Activated CD8-positive, alpha-beta memory T cell treated with anti-CD3 and anti-CD28 coated beads for 36 hours (primary cell): ENCODE data around the gene PSEN2. TPM values are rescaled to one million over a fixed set of nuclear protein-coding genes. Genes with fewer than 3 reads are reported as not detected.
"Not testable (repeated sequence)": the region's sequence is repeated elsewhere in the genome, so short reads cannot be mapped to it uniquely, and the experiment has no call there.

ENCODE experiments used
- CTCF ChIA-PET: fragments of 350-600 bp; sonication (Branson Sonifier 250); formaldehyde crosslinking; loops from one replicate; lab custom pipeline; 2021; ENCODE audit warnings: antibody characterized with exemption; lab: Charles Lee
- POLR2A ChIA-PET: fragments of 350-600 bp; sonication (Branson Sonifier 250); formaldehyde crosslinking; loops from one replicate; lab custom pipeline; 2021; ENCODE audit warnings: antibody characterized with exemption; lab: Charles Lee
- total RNA-seq, 2 experiments: library from RNA; stranded (reverse); gene quantifications; one replicate each; pipeline ENCODE4 v1.2.3, GENCODE V29; 2021

PSEN2 gene
- total RNA-seq, 2 experiments from 2014 or later = 7.2 to 7.7 TPM

DNA sequence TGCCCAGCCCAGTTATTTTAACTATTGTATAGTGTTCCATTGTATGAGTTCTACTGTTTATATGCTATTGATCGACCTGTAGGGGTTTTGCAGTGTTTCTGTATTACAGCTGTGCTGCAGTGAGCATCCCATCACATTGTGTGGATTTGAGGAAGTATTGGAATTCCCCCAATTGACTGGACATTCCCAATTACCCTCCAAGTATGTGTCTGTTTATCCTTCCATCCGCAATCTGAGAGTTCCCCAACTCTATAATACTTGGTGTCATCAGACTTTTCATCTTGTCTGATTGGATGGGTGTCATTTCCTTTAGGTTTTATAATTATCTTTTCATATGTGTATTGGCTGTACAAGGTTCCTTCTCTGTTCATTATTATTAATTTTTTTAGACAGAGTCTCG lies 27.8 kb downstream of the PSEN2 start:
- ChIA-PET POLR2A (no interaction called here), CTCF (no interaction called here)

DNA sequence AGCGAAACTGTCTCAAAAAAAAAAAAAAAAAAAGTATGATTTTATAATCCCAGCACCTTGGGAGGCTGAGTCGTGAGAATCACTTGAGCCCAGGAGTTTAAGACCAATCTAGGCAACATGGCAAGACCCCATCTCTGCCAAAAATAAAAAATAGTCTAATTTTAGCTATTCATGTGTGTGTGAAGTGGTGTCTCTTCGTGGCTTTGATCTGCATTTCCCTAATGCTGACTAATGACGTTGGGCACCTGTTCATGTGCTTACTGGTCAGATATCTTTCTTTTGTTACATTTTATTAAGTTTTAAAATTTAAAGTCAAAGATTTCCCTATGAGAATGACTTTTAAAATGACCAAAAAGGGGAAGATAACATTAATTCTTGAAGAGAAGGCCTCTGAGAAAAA lies 31.0 kb downstream of the PSEN2 start:
- CTCF ChIA-PET = no interaction called here

DNA sequence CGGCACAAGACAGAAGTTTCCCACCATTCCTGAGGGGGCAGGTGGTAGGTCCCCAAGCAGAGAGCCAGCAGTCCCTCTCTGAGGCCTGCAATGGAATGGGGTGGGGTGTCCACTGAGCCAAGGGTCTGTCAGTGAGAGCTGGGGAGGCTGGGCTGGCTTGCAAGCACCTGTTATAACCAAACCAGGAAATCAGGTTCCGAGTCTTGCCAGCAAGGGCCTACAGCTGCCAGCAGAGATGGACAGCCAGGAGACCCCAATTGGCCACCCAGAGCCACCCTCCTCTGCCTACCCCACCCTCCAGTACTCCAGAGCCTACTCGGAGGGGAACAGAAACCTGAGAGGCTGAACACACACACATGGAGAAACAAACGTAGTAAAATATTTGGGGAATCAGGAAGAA lies 32.2 kb downstream of the PSEN2 start:
- POLR2A ChIA-PET = no interaction called here
- CTCF ChIA-PET = no interaction called here

More for the DNA sequence above, 31.0 kb downstream of the PSEN2 start:
- POLR2A ChIA-PET = no interaction called here

DNA sequence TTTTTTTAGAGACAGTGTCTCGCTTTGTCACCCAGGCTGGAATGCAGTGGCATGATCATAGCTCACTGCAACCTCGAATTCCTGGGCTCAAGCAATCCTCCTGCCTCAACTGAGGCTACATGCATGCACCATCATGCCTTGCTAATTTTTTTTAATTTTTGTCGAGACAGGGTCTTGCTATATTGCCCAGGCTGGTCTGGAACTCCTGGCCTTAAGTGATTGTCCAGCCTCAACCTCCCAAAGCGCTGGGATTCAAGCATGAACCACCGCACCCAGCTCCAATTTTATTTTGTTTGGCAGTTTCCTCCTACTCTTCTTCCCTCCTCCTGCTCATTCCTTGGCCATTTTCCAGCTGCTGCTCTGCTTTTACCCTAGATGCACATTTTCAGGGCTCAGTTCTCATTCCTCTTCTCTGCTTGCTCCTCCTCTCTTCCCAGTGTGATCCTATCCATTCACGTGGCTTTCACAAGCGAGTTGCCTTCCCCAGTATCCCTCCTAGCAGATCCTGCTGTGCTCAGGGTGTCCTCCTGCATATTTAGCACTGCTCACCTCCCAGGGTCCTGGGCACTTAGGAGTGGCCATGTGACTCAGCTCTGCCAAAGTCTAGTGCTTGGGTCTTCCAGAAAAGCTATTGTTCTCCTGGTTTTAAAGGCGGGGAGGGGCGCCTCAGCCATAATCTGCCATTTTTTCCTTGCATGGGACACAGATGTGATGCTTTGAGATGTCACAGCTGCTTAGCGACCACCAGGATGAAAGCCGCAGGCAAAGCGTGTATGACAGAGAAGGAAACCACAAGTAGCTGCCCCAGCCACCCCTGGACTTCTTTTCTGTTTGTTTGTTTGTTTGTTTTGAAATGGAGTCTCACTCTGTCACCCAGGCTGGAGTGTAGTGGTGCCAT lies 33.7 kb downstream of the PSEN2 start:
- POLR2A ChIA-PET = no interaction called here
- CTCF ChIA-PET = no interaction called here

DNA sequence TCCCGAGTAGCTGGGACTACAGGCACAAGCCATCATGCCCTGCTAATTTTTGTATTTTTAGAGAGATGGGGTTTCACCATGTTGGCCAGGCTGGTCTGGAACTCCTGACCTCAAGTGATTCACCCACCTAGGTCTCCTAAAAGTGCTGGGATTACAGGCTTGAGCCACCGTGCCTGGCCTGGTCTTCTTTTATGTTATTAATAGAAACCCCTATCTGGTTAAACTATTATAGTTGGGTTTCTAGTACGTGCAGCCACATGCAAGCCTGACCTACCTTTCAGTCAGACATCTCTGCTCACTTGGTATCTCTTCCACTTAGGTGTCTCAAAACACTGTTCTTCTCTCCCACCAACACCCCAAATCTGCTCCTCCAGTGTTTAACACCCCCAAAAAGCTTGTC lies 34.4 kb downstream of the PSEN2 start:
- POLR2A ChIA-PET = no interaction called here
- CTCF ChIA-PET = no interaction called here

DNA sequence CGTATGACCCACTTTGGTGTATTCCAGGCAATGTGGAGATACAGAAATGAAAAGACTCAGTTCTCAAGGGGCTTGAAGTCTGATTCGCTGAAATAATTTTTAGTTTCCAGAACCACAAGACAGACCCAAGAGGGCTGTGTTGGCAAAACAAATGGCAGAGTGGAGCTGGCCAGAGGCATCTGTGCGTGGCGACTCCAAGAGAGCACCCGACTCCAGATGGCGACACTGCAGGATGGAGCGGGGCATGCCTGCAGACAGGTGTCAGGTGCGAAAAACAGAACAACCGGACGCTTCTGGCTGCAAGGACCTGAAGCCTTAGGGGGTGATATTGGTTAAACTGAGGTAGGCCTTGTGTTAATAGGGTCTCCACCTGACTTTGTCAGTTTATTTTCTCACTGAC lies 38.0 kb downstream of the PSEN2 start:
- ChIA-PET CTCF (interaction anchor here (0.6 kb wide), 1 partner anchor 282 kb away, joined by 3 read pairs; no protein-coding TSS in a partner anchor), POLR2A (no interaction called here)

DNA sequence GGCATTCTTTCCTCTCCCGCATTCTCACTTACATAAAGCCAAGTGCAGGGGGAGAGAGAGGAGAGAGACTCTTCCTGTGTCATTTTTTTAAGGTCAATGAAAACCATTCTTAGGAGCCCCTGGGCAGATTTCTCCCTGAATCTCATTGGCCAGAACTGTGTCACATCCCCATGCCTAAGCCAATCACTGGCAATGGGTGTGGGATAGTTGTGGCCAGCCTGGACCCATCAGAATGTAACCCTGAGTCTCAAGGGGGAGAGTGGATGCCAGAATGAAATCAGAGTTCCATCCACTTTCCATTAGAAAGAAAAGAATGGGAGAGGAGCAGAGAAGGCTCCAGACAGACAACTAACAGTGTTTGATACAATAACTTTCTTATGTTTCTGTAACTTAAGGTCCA lies 38.5 kb downstream of the PSEN2 start:
- ChIA-PET CTCF (no interaction called here), POLR2A (no interaction called here)

DNA sequence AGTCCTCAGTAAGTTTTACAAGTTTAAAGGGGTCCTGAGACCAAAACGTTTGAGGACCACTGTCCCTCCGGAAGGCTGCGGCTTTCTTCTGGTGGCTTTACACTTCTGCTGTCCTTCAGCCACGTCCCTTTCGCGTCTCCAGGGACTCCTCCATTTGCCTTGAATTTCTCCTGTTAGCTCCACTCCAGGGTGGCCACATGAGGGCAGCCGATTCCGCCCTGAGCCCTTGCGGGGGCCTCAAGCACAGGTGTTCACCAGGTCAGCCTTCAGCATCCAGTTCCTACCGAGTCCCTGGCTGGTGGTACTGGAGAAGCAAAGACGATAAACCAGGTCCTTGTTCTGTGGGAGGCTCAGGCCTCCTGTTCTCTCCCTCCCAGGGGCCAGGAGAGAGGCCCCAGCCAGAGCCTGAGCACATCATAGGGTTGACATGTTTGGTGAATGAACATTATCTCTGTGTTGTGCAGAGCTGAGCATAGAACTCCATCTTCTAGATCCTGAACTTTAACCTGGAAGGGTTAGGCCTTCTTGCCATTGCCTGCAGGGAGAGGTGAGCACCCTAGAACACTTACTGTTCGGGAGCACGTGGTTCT lies 42.3 kb downstream of the PSEN2 start:
- CTCF ChIA-PET = no interaction called here
- POLR2A ChIA-PET = no interaction called here

DNA sequence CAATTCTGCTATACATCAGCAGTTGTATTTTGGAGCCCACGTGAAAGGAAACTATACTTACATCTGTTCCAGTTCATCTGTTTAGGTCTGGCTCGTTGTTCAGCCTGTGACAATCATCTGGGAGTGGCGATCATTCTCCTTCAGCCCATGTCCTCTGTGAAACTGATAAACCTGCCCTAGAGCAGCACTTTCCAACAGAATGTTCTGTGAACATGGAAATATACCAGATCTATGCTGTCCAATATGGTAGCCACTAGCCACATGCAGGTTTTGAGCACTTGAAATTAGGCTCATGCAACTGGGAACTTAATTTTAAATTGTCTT lies 45.2 kb downstream of the PSEN2 start:
- POLR2A ChIA-PET = no interaction called here
- CTCF ChIA-PET = no interaction called here

DNA sequence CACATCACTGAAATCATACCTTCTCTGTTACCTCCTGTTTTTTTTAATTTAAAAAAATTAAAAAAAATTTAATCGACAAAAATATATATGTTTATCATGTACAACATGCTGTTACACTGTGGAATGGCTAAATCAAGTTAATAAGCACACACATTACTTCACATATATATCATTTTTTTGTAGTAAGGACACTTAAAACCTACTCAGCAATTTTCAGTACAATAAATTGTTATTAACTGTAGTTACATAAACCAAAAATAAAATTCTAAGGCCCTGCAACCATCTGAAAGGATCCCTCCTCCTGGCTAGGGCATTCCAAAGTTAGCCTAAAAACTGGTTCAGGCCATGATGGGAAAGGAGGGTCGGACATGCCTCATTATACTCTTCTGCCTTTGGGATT lies 46.1 kb downstream of the PSEN2 start:
- ChIA-PET CTCF (interaction anchor here (1.1 kb wide), 1 partner anchor 17 kb away, joined by 3 read pairs; no protein-coding TSS in a partner anchor), POLR2A (no interaction called here)

DNA sequence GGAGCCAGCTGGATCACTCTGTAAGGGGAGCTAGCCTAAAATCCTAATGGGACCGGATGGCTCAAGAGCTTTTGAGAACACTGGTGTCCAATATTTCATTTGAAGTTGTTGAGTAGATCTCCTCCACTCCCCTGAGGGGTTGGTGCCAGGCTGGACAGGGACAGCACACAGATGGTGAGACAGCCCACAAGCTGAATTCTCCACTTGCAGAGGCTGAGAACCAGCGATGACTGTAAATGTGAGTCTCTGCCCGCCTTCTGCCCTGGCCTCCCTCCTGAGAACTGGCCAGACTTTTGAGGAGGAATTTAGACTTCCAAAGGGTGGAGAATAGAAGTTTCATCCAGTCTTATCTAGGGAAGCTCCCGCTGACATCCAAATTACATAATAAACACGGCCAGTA lies 49.2 kb downstream of the PSEN2 start:
- CTCF ChIA-PET = interaction anchor here (0.6 to 1.2 kb wide), 2 partner anchors 161 to 307 kb away, joined by 3 to 4 read pairs; no protein-coding TSS in a partner anchor
- POLR2A ChIA-PET = no interaction called here

DNA sequence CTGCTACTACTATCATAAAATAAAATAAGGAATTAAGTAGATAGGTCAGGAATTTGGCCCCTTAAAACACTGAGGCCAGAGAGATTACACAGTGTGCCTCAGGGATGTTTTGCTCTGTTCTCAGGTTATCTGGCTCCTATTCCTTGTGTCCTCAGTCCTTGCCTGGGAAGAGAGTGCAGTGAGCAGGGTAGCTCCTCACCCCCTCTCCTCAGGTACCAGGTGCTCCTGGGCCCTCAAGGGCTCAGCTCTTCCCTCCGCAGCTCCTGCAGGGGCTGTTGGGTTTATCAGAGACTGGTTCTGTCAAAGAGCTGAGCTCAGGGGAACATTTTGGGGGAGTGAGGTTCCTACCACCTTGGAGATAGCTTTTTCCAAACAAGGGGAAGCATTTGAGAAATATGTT lies 49.6 kb downstream of the PSEN2 start:
- ChIA-PET CTCF (interaction anchor here (1.2 kb wide), 1 partner anchor 308 kb away, joined by 3 read pairs; no protein-coding TSS in a partner anchor), POLR2A (no interaction called here)

DNA sequence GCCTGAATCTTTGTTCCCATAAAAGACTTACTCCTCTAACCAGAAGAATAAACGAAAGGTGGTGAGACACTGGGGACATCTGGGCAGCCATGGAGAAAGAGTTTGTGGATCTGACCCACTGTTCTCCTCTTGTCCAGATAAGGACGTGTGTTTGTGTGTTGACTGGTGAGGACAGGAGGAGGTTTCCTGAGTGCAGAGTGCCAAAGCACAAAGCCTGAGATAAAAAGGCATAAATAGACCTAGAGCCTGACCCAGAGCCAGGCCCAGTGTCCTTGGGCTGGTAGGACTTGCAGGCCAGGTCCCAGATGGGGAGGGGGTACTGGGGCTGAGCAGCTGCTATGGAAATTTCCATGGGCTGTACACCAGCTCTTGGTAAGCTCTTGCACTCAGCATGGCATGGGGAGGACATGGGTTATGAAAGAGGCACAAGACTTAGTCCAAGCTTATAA lies 50.1 kb downstream of the PSEN2 start:
- CTCF ChIA-PET = interaction anchor here (1.2 kb wide), 1 partner anchor 308 kb away, joined by 3 read pairs; no protein-coding TSS in a partner anchor

DNA sequence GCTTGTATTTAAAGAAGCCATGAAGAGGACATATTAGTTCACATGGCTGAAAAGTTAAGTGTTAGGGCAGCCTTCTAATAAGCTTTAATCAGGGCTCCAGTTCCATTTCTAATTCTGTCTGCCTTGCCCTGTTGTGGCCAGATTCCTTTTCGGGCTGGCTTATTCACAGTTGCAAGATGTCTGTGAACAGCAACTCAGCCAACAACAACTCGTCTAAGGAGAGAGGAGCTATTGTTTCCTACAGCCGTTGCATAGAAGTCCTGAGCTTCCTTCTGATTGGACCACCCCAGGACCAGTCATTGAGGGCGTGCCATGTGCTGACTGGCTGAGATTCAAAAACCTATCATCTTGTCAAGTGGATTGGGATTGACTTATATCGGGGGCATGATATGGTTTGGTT lies 51.1 kb downstream of the PSEN2 start:
- CTCF ChIA-PET = no interaction called here
- POLR2A ChIA-PET = no interaction called here

More for the DNA sequence above, 50.1 kb downstream of the PSEN2 start:
- POLR2A ChIA-PET = no interaction called here

DNA sequence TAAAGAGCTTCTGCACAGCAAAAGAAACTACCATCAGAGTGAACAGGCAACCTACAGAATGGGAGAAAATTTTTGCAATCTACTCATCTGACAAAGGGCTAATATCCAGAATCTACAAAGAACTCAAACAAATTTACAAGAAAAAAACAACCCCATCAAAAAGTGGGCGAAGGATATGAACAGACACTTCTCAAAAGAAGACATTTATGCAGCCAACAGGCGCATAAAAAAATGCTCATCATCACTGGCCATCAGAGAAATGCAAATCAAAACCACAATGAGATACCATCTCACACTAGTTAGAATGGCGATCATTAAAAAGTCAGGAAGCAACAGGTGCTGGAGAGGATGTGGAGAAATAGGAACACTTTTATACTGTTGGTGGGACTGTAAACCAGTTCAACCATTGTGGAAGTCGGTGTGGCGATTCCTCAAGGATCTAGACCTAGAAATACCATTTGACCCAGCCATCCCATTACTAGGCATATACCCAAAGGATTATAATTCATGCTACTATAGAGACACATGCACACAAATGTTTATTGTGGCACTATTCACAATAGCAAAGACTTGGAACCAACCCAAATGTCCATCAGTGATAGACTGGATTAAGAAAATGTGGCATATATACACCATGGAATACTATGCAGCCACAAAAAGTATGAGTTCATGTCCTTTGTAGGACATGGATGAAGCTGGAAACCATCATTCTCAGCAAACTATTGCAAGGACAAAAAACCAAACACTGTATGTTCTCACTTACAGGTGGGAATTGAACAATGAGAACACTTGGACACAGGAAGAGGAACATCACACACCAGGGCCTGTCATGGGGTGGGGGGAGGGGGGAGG lies 59.1 kb downstream of the PSEN2 start:
- POLR2A ChIA-PET, CTCF ChIA-PET: not testable (repeated sequence)

DNA sequence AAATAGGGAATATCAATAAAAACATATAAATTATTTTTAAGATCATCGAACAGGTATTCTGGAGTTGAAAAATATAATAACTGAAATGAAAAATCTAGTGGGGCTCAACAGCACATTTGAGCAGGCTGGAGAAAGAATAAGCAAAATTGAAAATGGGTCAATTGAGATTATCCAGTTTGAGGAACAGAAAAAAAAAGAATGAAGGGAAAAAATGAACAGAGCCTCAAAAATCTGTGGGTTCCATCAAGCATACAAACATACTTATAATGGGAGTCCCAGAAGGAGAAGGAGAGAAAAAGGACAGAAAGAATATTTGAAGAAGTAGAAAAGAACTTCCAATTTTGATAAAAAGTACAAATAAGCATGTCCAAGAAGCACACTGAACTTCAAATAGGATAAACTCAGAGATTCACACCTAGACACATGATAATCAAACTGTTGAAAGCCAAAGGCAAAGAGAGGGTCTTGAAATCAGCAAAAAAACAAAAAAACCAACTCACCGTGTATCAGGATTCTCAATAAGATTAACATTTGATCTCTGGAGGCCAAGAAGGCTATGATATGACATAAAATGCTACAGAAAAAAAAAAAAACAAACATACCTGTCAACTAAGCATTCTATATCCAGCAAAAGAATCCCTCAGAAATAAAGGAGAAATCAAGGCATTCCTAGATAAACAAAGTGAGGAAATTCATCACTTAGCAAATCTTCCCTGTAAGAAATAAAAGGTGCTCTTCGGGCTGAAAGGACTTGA lies 64.2 kb downstream of the PSEN2 start:
- ChIA-PET POLR2A (no interaction called here), CTCF (no interaction called here)

DNA sequence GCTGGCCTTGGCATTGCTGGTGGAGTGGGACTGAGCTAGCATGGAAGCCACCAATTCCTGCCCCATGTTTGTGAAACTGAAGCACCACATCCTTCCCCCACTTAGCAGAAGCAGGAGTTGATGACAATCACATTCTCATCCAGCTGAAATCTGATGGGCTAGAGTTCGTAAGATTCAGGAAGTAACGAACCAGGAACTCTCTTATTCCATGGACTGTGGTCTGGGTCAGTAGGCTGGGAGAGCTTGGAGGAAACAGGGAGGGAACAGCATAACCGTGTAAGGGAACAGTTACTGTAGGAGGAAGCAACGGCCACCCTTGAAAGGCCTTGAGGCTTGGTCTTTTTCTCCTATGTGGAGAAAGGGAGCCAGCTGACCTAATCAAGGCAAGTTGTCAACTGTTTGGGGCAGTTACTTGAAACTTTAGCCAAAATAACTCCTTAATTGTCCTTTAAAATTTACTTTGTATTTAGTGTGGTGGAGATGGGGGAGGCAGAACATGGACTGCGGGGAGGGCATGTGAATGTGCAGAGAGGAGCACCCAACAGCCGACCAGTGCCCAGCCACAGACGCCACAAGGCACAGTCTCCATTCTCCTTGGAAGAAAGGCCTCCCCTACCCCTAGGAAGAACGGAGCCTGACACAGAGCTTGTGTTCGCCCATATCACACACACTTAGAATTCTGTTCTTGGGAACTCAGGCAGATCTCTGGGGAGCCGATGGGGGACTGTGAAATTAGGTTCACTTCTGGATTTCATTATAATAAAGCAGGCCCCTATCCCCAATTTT lies 67.7 kb downstream of the PSEN2 start:
- ChIA-PET CTCF (interaction anchor here (0.6 kb wide), 1 partner anchor 314 kb away, joined by 4 read pairs; no protein-coding TSS in a partner anchor), POLR2A (interaction anchor here (0.6 to 1.6 kb wide), 8 partner anchors 54 to 1513 kb away, joined by 3 to 8 read pairs (median 4); no protein-coding TSS in a partner anchor)

DNA sequence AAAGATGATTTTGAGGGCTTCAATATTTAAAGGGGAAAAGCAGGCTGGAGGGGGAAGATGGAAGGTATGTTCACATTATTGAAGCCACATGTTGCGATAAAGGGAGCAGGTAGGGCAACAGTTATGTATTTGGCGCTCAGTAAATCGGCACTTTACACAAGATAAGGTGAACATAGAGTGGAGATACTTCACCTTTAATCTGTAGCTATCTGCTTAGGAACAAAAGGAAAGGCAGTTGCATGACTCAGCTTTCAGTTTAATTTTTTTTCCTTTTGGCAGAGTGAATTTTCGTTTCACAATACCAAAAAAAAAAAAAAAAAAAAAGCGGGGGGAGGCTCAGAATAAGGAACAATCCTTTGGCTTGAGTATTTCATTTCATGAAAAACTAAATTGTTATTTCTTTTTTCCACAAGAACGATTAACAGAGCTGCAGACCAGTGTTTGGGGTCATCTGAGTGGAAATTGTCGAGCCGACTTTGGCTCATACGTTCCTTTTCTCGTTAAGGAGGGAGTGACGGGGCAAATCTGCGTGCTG lies 68.6 kb downstream of the PSEN2 start:
- ChIA-PET CTCF (interaction anchor here (0.6 to 2.1 kb wide), 3 partner anchors 313 to 393 kb away, joined by 3 to 4 read pairs (median 4); no protein-coding TSS in a partner anchor), POLR2A (interaction anchor here (0.6 to 1.6 kb wide), 11 partner anchors 9 to 1514 kb away, joined by 3 to 16 read pairs (median 4); partner anchors contain the start of gene PARP1)
